Fibroblast of lung (primary cell): ENCODE results near the gene CHD1L. TPM values are rescaled to one million over a fixed set of nuclear protein-coding genes. Genes with fewer than 3 reads are reported as not detected.

Source experiments
- DNase-seq, 2 donors: peaks; one replicate each; pipeline versions ENCODE4 v3.0.0 to v3.0.0-alpha.2; 2010; ENCODE audit warnings: low read depth in 2 of 2
- H2AFZ ChIP-seq: 2 replicates; pipeline ENCODE4 v1.5.1; 2012; ENCODE audit warnings: low read length, control low read depth, inconsistent platforms
- H3K27ac ChIP-seq: 2 replicates; pipeline ENCODE4 v1.5.1; 2011; ENCODE audit warnings: low read length, control low read depth; ENCODE audit not compliant: insufficient read depth
- H3K27me3 ChIP-seq: 2 replicates; pipeline ENCODE4 v1.5.1; 2011; ENCODE audit warnings: mild to moderate bottlenecking, low read length; ENCODE audit not compliant: control insufficient read depth, insufficient read depth
- H3K36me3 ChIP-seq: 2 replicates; pipeline ENCODE4 v1.5.1; 2011; ENCODE audit warnings: low read length; ENCODE audit not compliant: control insufficient read depth, insufficient read depth
- H3K4me1 ChIP-seq: 2 replicates; pipeline ENCODE4 v1.5.1; 2011; ENCODE audit warnings: low read length; ENCODE audit not compliant: control insufficient read depth, insufficient read depth; ENCODE audit errors: extremely low read depth
- H3K4me2 ChIP-seq: 2 replicates; pipeline ENCODE4 v1.5.1; 2011; ENCODE audit warnings: low read length, control low read depth; ENCODE audit not compliant: insufficient read depth; ENCODE audit errors: extremely low read depth
- H3K4me3 ChIP-seq, 4 experiments: fragments of 200-600 bp in 1 of 4; sonication (generic) in 1 of 4; replicated peaks in 1 of 4; 2 replicates each; pipeline ENCODE4 v1.5.1; 2011 to 2016; ENCODE audit warnings: low read length in 4 of 4, low read depth in 3 of 4, mild to moderate bottlenecking in 3 of 4, control low read depth in 2 of 4, inconsistent platforms in 1 of 4, mixed read lengths in 1 of 4; ENCODE audit not compliant: insufficient read depth in 1 of 4; ENCODE audit errors: control extremely low read depth in 1 of 4
- H3K79me2 ChIP-seq: 2 replicates; pipeline ENCODE4 v1.5.1; 2012; ENCODE audit warnings: mild to moderate bottlenecking, low read length, inconsistent platforms; ENCODE audit not compliant: control insufficient read depth, insufficient read depth
- H3K9ac ChIP-seq: 2 replicates; pipeline ENCODE4 v1.5.1; 2011; ENCODE audit warnings: mild to moderate bottlenecking, low read length, control low read depth; ENCODE audit not compliant: insufficient read depth
- H3K9me3 ChIP-seq: 2 replicates; pipeline ENCODE4 v1.5.1; 2012; ENCODE audit warnings: low read depth, low read length; ENCODE audit not compliant: control insufficient read depth, insufficient read depth
- H4K20me1 ChIP-seq: 2 replicates; pipeline ENCODE4 v1.5.1; 2011; ENCODE audit warnings: low read length; ENCODE audit not compliant: control insufficient read depth, insufficient read depth; ENCODE audit errors: extremely low read depth
- EZH2 ChIP-seq: IDR thresholded peaks from 2 replicates; pipeline ENCODE4 v1.5.1; 2012; ENCODE audit warnings: low read length, control low read depth, mild to moderate bottlenecking; ENCODE audit errors: missing control alignments
- polyA plus RNA-seq, 2 donors: library from polyadenylated mRNA; depleted of rRNA in 1 of 2; stranded (reverse) in 1 of 2; unstranded in 1 of 2; fragments of >200 nt; gene quantifications; 2 replicates each; pipeline ENCODE4 v1.2.1, GENCODE V29; 2011 to 2012; ENCODE audit warnings: missing spikeins in 1 of 2
- total RNA-seq: library from RNA; depleted of rRNA; stranded (reverse); fragments of >200 nt; gene quantifications from 2 replicates; pipeline ENCODE4 v1.2.1, GENCODE V29; 2014
- TF ChIP-seq, protein P1 (sequence below), 2 donors: IDR thresholded peaks in 1 of 2; conservative IDR thresholded peaks in 1 of 2; 1 replicate in 1 of 2; 2 replicates in 1 of 2; pipeline ENCODE4 v1.5.1; 2011 to 2012; ENCODE audit warnings: low read length in 2 of 2, control low read depth in 1 of 2, inconsistent platforms in 1 of 2, low read depth in 1 of 2, mild to moderate bottlenecking in 1 of 2

The CHD1L gene
- total and polyA plus RNA-seq, 2 donors (not counting 1 experiment from before 2014, with no cell fraction given) = 35.5 to 36.0 TPM

DNA sequence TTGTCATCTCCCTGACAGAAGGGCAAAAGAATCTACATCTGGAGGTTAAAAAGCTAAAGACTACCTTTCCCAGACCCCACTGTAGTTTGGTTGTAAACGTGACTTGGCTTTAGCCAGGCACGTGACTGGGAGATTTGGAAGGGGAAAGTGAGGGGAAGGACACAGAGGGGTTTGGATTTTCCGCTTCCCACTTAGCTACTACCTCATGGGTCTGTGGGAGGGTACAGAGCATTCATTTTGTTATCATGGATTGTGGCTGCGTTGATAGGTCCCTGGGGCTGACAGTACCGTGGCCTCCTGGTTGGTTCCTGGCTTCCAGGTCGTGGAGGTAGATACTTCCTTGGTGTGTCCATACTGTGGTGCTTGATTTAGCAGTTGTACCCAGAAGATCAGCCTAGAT, 2.6 kb downstream of the CHD1L start:
- Histone ChIP-seq H3K4me2 (no peak overlapping the region), H3K27me3 (no peaks in the 10 kb centered on the region), H3K79me2 (peaks cover 58% of the 10 kb centered on the region), H3K4me1 (peaks cover 5% of the 10 kb centered on the region), H3K9me3 (no peaks in the 10 kb centered on the region), H3K36me3 (no peaks in the 10 kb centered on the region), H3K4me3 (no peak overlapping the region), H3K27ac (no peak overlapping the region), H4K20me1 (no peaks in the 10 kb centered on the region), H2AFZ (no peak overlapping the region), H3K9ac (no peak overlapping the region)
- no peak for TF ChIP-seq EZH2
- TF ChIP-seq, protein P1, sequence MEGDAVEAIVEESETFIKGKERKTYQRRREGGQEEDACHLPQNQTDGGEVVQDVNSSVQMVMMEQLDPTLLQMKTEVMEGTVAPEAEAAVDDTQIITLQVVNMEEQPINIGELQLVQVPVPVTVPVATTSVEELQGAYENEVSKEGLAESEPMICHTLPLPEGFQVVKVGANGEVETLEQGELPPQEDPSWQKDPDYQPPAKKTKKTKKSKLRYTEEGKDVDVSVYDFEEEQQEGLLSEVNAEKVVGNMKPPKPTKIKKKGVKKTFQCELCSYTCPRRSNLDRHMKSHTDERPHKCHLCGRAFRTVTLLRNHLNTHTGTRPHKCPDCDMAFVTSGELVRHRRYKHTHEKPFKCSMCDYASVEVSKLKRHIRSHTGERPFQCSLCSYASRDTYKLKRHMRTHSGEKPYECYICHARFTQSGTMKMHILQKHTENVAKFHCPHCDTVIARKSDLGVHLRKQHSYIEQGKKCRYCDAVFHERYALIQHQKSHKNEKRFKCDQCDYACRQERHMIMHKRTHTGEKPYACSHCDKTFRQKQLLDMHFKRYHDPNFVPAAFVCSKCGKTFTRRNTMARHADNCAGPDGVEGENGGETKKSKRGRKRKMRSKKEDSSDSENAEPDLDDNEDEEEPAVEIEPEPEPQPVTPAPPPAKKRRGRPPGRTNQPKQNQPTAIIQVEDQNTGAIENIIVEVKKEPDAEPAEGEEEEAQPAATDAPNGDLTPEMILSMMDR (conservative IDR thresholded peaks at IDR 0.05 in 1 of 2, IDR thresholded peaks at IDR 0.05 in 1 of 2; ENCODE audit: low read depth in 1 of 2, low read length in 2 of 2) = no peak
- DNase-seq = no peak

DNA sequence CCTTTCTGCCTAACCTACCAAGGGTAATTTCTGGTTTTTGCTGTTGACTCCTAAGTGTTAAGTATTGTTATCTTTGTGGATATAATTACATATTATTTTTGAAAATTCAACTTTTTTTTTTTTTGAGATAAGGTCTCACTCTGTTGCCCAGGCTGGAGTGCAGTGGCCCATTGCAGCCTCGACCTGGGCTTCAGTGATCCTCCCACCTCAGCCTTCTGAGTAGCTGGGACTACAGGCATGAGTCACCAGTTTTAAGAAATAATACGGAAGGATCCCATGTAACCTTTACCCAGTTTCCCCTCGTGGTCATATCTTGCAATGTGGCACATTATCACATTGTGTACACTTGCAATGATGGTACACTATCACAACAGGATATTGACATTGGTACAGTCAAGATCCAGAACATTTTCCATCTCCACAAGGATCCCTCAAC, 3.1 kb downstream of the CHD1L start:
- H3K4me2 ChIP-seq = no peak overlapping the region
- peaks cover 5% of the 10 kb centered on the region for H3K4me1 ChIP-seq
- H2AFZ ChIP-seq = no peak overlapping the region
- H4K20me1 ChIP-seq = no peaks in the 10 kb centered on the region
- H3K27me3 ChIP-seq = no peaks in the 10 kb centered on the region
- TF ChIP-seq EZH2 = no peak
- H3K4me3 ChIP-seq = no peak overlapping the region
- no peak for DNase-seq
- no peaks in the 10 kb centered on the region for H3K9me3 ChIP-seq
- peaks cover 63% of the 10 kb centered on the region for H3K79me2 ChIP-seq
- H3K27ac ChIP-seq = no peak overlapping the region
- H3K36me3 ChIP-seq = no peaks in the 10 kb centered on the region
- no peak overlapping the region for H3K9ac ChIP-seq

DNA sequence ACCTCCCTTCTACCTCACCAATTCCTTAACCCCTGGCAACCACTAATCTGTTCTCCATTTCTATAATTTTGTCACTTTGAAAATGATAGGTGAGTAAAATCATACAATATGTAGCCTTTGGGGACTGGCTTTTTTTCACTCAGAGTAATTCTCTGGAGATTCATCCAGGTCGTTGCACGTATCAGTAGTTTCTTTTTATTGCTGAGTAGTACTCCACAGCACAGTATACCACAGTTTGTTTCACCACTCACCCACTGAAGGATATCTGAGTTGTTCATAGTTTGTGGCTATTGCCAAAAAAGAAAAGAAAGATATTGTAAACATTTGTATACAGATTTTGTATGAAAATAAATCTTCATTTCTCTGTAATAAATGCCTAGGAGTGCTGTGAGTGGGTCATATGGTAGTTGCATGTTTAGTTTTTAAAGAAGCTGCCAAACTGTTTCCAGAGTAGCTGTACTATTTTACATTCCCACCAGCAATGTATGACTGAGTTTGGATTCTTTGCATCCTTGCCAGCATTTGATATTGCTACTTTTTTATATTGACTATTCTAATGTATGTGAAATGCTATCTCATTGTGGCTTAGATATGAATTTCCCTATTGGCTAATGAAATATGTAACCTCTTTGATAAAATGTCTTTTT, 3.7 kb downstream of the CHD1L start:
- Histone ChIP-seq H4K20me1 (no peaks in the 10 kb centered on the region), H3K79me2 (peaks cover 69% of the 10 kb centered on the region), H3K36me3 (no peaks in the 10 kb centered on the region), H3K9me3 (no peaks in the 10 kb centered on the region), H3K27me3 (no peaks in the 10 kb centered on the region), H3K4me3 (no peak overlapping the region), H3K4me1 (peaks cover 5% of the 10 kb centered on the region), H3K9ac (no peak overlapping the region), H2AFZ (no peak overlapping the region), H3K4me2 (no peak overlapping the region), H3K27ac (no peak overlapping the region)
- TF ChIP-seq, protein P1 (conservative IDR thresholded peaks at IDR 0.05 in 1 of 2, IDR thresholded peaks at IDR 0.05 in 1 of 2; ENCODE audit: low read depth in 1 of 2, low read length in 2 of 2) = no peak
- TF ChIP-seq EZH2 = no peak
- peak in 1 of 2 donors; percentile 50 for DNase-seq
